GM13976 (cell line): ENCODE measurements around the gene ARHGAP15.

Experiments
- DNase-seq: peaks from one replicate; pipeline ENCODE4 v3.0.0; 2012; ENCODE audit warnings: low spot score
- CTCF ChIP-seq: IDR thresholded peaks from 2 replicates; pipeline ENCODE4 v1.5.1; 2012; ENCODE audit warnings: borderline replicate concordance, mild to moderate bottlenecking; ENCODE audit not compliant: insufficient read depth; ENCODE audit errors: extremely low read depth, missing control alignments, control extremely low read depth
- in situ Hi-C: fragments of 300-500 bp; cut with MboI; formaldehyde crosslinking; loops from one replicate; pipeline ENCODE4 v1.12.0; 2022; ENCODE audit warnings: low sequenced_read_pairs, mixed read lengths, inconsistent platforms; ENCODE audit not compliant: unreplicated experiment

ARHGAP15 gene

GRCh38 chr2:143519521-143519920 lies 390.3 kb downstream of the ARHGAP15 start:
- TF ChIP-seq CTCF: no peak
- no peak for DNase-seq
- in situ Hi-C loops: no loop called here

GRCh38 chr2:143521396-143521795 lies 392.2 kb downstream of the ARHGAP15 start:
- in situ Hi-C loops: no loop called here
- DNase-seq: no peak
- no peak for TF ChIP-seq CTCF

- in situ Hi-C loops: no loop called here
- no peak for DNase-seq
- no peak for TF ChIP-seq CTCF
Measured at GRCh38 chr2:143522699-143523098, 393.5 kb downstream of the ARHGAP15 start.

GRCh38 chr2:143524119-143524553 lies 394.9 kb downstream of the ARHGAP15 start:
- in situ Hi-C loops: no loop called here
- no peak for DNase-seq
- TF ChIP-seq CTCF: no peak

- in situ Hi-C loops: no loop called here
- no peak for TF ChIP-seq CTCF
Measured at GRCh38 chr2:143524559-143525401, 395.6 kb downstream of the ARHGAP15 start.

GRCh38 chr2:143525402-143525860 lies 396.2 kb downstream of the ARHGAP15 start:
- in situ Hi-C loops: no loop called here
- DNase-seq: no peak

More at GRCh38 chr2:143524559-143525401, 395.6 kb downstream of the ARHGAP15 start:
- DNase-seq: no peak

More at GRCh38 chr2:143525402-143525860, 396.2 kb downstream of the ARHGAP15 start:
- no peak for TF ChIP-seq CTCF
